Stimulated activated CD8-positive, alpha-beta memory T cell treated with anti-CD3 and anti-CD28 coated beads, Interleukin-4, amount 100 ng/mL, for 24 hours (primary cell): ENCODE results near the gene FOXO4.
"Not testable (repeated sequence)": the region's sequence is repeated elsewhere in the genome, so short reads cannot be mapped to it uniquely, and the experiment has no call there.

Experiments
- DNase-seq: peaks from one replicate; pipeline ENCODE4 v3.0.0-alpha.2; 2020; ENCODE audit warnings: low read depth

The FOXO4 gene

GRCh38 chrX:71095555-71095980 is at the start of gene FOXO4:
Gene FOXO4 (plus strand): TSS chrX:71095851. CDS start chrX:71096529, 678 bp downstream.
- DNase-seq = peak; percentile 84

- DNase-seq = not testable (repeated sequence)
These were observed 47.8 kb upstream of the FOXO4 start for GRCh38 chrX:71047891-71048290.

- DNase-seq = no peak
These were observed 42.9 kb upstream of the FOXO4 start for GRCh38 chrX:71052721-71053120.

GRCh38 chrX:71053217-71053621 is 42.4 kb upstream of the FOXO4 start:
- DNase-seq = no peak

- no peak for DNase-seq
These were observed 38.8 kb upstream of the FOXO4 start for GRCh38 chrX:71056867-71057266.

- no peak for DNase-seq
These were observed 37.7 kb upstream of the FOXO4 start for GRCh38 chrX:71057848-71058530.

- DNase-seq = no peak
These were observed 35.5 kb upstream of the FOXO4 start for GRCh38 chrX:71060127-71060526.

- no peak for DNase-seq
These were observed 28.6 kb upstream of the FOXO4 start for GRCh38 chrX:71067089-71067488.

GRCh38 chrX:71067712-71068043 is 28.0 kb upstream of the FOXO4 start:
- DNase-seq = no peak

GRCh38 chrX:71068044-71068918 is 27.4 kb upstream of the FOXO4 start, which contains the start of gene SNX12:
Gene SNX12 (minus strand): TSS chrX:71068334. CDS start chrX:71068306, 28 bp downstream.
- peak; percentile 75 for DNase-seq

GRCh38 chrX:71070531-71070930 is 25.1 kb upstream of the FOXO4 start:
- DNase-seq = no peak

GRCh38 chrX:71081330-71082123 is 14.1 kb upstream of the FOXO4 start:
- DNase-seq = no peak

- DNase-seq = no peak
These were observed 13.5 kb upstream of the FOXO4 start for GRCh38 chrX:71082124-71082647.

GRCh38 chrX:71082822-71083221 is 12.8 kb upstream of the FOXO4 start:
- no peak for DNase-seq

- DNase-seq = no peak
These were observed 9.8 kb upstream of the FOXO4 start for GRCh38 chrX:71085900-71086299.

- DNase-seq = no peak
These were observed 4.4 kb upstream of the FOXO4 start for GRCh38 chrX:71091263-71091662.

- DNase-seq = no peak
These were observed 618 bp upstream of the FOXO4 start for GRCh38 chrX:71095033-71095432.

GRCh38 chrX:71095981-71096759 is 519 bp downstream of the FOXO4 start:
- DNase-seq = no peak

GRCh38 chrX:71096760-71097032 is 1.0 kb downstream of the FOXO4 start:
- DNase-seq = no peak

- peak; percentile 61 for DNase-seq
These were observed 2.7 kb downstream of the FOXO4 start for GRCh38 chrX:71098302-71098701.

GRCh38 chrX:71098951-71099506 is 3.4 kb downstream of the FOXO4 start:
- no peak for DNase-seq
